ENCODE data around the gene KCNJ5. TPM values are rescaled to one million over a fixed set of nuclear protein-coding genes. Genes with fewer than 3 reads are reported as not detected.
A peak's percentile ranks its signal among the peaks of the same experiment; 100 is the strongest.

KCNJ5 gene
- total and polyA plus RNA-seq, 4 donors: 1.6 to 2.7 (median 2.4) TPM

- no peak overlapping the region for H3K27ac ChIP-seq (ENCODE audit: low read depth, low read length)
- no peaks in the 10 kb centered on the region for H3K36me3 ChIP-seq (ENCODE audit: control insufficient read depth, insufficient read depth, low read length)
- H3K27me3 ChIP-seq (ENCODE audit: control insufficient read depth, insufficient read depth, low read length): no peaks in the 10 kb centered on the region
- H3K4me3 ChIP-seq (ENCODE audit: low read depth, low read length): no peak overlapping the region
- H3K4me1 ChIP-seq (ENCODE audit: control insufficient read depth, insufficient read depth, low read length): peaks cover 5% of the 10 kb centered on the region
- H3K9me3 ChIP-seq (ENCODE audit: control insufficient read depth, insufficient read depth, low read length): no peaks in the 10 kb centered on the region
- 67% methylated on average over 6 of the region's 7 CpGs for WGBS (ENCODE audit: insufficient coverage)
- peak in 1 of 6 donors; percentile 64 for DNase-seq (ENCODE audit: low read depth in 4 of 6, low spot score in 6 of 6)
Observed at GRCh38 chr11:128854841-128855240, 36.3 kb upstream of the KCNJ5 start.

- H3K27ac ChIP-seq (ENCODE audit: low read depth, low read length): no peak overlapping the region
- 89% methylated on average over 5 of the region's 6 CpGs for WGBS (ENCODE audit: insufficient coverage)
- DNase-seq (ENCODE audit: low read depth in 4 of 6, low spot score in 6 of 6): no peak
Observed at GRCh38 chr11:128856241-128856640, 34.9 kb upstream of the KCNJ5 start.

DNA sequence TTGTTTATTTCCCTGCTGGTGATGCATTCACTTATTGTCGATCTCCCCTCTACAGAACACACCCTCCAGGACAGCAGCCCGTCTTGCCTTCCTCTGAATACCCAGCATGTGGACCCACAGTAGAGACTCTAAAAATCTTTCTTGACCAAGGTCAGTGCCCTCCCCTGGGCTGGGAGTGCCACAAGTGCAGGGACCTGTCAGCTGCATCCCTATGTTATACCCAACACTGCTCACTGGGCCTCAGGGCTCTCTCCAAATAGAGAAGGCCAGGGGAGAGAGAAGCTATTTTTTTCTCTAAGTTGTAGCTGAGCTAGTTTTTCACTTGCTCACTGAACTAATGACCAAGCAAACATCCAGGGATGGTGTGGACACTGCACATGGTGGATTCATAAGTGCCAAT lies 33.8 kb upstream of the KCNJ5 start:
- DNase-seq (ENCODE audit: low read depth in 4 of 6, low spot score in 6 of 6): no peak
- Histone ChIP-seq H3K27me3 (ENCODE audit: control insufficient read depth, insufficient read depth, low read length) (no peaks in the 10 kb centered on the region), H3K27ac (ENCODE audit: low read depth, low read length) (no peak overlapping the region), H3K36me3 (ENCODE audit: control insufficient read depth, insufficient read depth, low read length) (no peaks in the 10 kb centered on the region), H3K4me3 (ENCODE audit: low read depth, low read length) (no peak overlapping the region), H3K9me3 (ENCODE audit: control insufficient read depth, insufficient read depth, low read length) (no peaks in the 10 kb centered on the region), H3K4me1 (ENCODE audit: control insufficient read depth, insufficient read depth, low read length) (peaks cover 12% of the 10 kb centered on the region)
- WGBS (ENCODE audit: insufficient coverage): 86% methylated on average over 2 of the region's 2 CpGs

More at GRCh38 chr11:128856241-128856640, 34.9 kb upstream of the KCNJ5 start:
- Histone ChIP-seq H3K9me3 (ENCODE audit: control insufficient read depth, insufficient read depth, low read length) (no peaks in the 10 kb centered on the region), H3K4me1 (ENCODE audit: control insufficient read depth, insufficient read depth, low read length) (peaks cover 12% of the 10 kb centered on the region), H3K36me3 (ENCODE audit: control insufficient read depth, insufficient read depth, low read length) (no peaks in the 10 kb centered on the region), H3K27me3 (ENCODE audit: control insufficient read depth, insufficient read depth, low read length) (no peaks in the 10 kb centered on the region), H3K4me3 (ENCODE audit: low read depth, low read length) (no peak overlapping the region)

GRCh38 chr11:128859563-128860441 lies 31.4 kb upstream of the KCNJ5 start:
- no peaks in the 10 kb centered on the region for H3K27me3 ChIP-seq (ENCODE audit: control insufficient read depth, insufficient read depth, low read length)
- H3K9me3 ChIP-seq (ENCODE audit: control insufficient read depth, insufficient read depth, low read length): no peaks in the 10 kb centered on the region
- no peak overlapping the region for H3K27ac ChIP-seq (ENCODE audit: low read depth, low read length)
- H3K4me3 ChIP-seq (ENCODE audit: low read depth, low read length): no peak overlapping the region
- DNase-seq (ENCODE audit: low read depth in 4 of 6, low spot score in 6 of 6): peak in 3 of 6 donors; percentile 22 to 53 (median 52)
- WGBS (ENCODE audit: insufficient coverage): 32% methylated on average over 31 of the region's 33 CpGs
- H3K4me1 ChIP-seq (ENCODE audit: control insufficient read depth, insufficient read depth, low read length): peaks cover 12% of the 10 kb centered on the region
- H3K36me3 ChIP-seq (ENCODE audit: control insufficient read depth, insufficient read depth, low read length): no peaks in the 10 kb centered on the region

DNA sequence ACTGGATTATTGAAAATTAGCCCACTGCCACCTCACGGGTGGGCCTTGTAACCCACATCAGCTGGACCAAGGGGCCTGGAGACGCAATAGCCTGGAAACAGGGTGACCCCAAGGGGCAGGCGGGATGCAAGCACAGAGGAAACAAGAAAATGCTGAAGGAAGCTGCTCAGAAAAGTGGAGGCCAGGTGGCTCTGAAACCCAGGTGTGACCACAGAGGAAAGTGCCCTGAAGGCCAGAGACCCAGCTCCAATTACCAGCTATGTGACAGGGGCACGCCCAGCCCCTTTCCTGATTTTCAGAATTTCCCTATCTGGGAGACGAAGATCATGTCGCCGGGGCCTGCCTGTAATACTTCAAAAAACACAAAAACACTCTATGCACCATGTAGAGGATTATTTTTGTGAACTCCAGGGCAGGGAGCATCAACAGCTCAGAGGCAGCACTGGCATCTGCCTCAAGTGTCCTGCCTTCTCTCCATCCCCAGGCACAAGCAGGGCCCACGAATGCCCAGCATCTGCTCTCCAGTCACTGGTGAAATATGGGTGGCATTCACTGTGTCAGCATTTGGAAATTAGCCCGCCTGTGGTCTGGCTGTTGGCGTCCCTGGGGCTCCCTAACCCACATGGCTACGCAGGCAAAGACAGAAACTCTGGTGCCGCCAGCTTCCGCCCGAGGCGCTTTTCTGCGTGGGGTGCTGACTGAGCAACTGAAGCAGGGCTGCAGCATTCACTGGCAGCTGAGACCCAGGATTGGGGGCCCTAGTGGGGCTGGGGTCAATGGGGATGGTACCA lies 30.4 kb upstream of the KCNJ5 start:
- H3K4me3 ChIP-seq (ENCODE audit: low read depth, low read length): no peak overlapping the region
- peak in 1 of 6 donors; percentile 32 for DNase-seq (ENCODE audit: low read depth in 4 of 6, low spot score in 6 of 6)
- no peaks in the 10 kb centered on the region for H3K27me3 ChIP-seq (ENCODE audit: control insufficient read depth, insufficient read depth, low read length)

GRCh38 chr11:128862406-128862805 lies 28.8 kb upstream of the KCNJ5 start:
- no peaks in the 10 kb centered on the region for H3K36me3 ChIP-seq (ENCODE audit: control insufficient read depth, insufficient read depth, low read length)
- H3K9me3 ChIP-seq (ENCODE audit: control insufficient read depth, insufficient read depth, low read length): no peaks in the 10 kb centered on the region
- peaks cover 12% of the 10 kb centered on the region for H3K4me1 ChIP-seq (ENCODE audit: control insufficient read depth, insufficient read depth, low read length)
- H3K27me3 ChIP-seq (ENCODE audit: control insufficient read depth, insufficient read depth, low read length): no peaks in the 10 kb centered on the region
- H3K4me3 ChIP-seq (ENCODE audit: low read depth, low read length): no peak overlapping the region
- 88% methylated on average over 4 of the region's 9 CpGs for WGBS (ENCODE audit: insufficient coverage)
- DNase-seq (ENCODE audit: low read depth in 4 of 6, low spot score in 6 of 6): no peak
- no peak overlapping the region for H3K27ac ChIP-seq (ENCODE audit: low read depth, low read length)

More for the DNA sequence above, 30.4 kb upstream of the KCNJ5 start:
- no peaks in the 10 kb centered on the region for H3K36me3 ChIP-seq (ENCODE audit: control insufficient read depth, insufficient read depth, low read length)
- H3K9me3 ChIP-seq (ENCODE audit: control insufficient read depth, insufficient read depth, low read length): no peaks in the 10 kb centered on the region
- WGBS (ENCODE audit: insufficient coverage): 71% methylated on average over 12 of the region's 16 CpGs
- no peak overlapping the region for H3K27ac ChIP-seq (ENCODE audit: low read depth, low read length)
- H3K4me1 ChIP-seq (ENCODE audit: control insufficient read depth, insufficient read depth, low read length): peaks cover 12% of the 10 kb centered on the region

DNA sequence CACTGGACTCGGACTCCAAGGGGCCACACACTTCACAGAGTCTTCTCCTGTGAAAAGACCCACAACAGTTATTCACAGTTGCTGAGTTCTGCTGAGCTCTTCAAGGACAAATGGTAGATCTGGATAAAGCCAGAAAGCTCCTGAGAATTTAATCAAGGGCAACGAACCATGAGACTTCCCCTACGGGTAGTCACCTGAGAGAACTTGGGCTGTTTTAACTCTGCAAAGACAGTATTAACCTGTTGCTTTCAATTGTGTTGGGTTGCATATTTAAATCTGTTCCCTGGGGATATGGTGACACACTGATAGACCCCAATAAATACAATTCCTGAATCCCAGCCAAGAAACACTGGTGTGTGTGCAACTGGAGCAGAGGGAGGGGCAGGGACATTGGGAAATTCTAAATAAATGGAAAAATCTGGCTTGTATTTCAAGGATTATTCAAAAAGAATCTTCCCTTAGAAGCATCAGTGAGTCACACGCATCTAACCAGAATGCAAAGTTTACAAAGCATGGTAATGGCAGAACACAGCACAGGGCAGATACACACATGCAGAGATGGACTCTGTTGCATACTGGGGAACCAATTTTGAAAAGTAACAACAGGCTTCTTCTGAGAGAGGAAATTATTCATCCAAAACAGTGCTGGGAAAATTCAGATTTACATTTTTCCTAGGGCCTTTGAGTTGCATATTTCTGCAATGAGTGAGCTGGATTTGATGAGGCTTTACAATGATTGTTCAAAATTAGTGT lies 28.1 kb upstream of the KCNJ5 start:
- H3K9me3 ChIP-seq (ENCODE audit: control insufficient read depth, insufficient read depth, low read length): no peaks in the 10 kb centered on the region
- no peak for DNase-seq (ENCODE audit: low read depth in 4 of 6, low spot score in 6 of 6)
- H3K36me3 ChIP-seq (ENCODE audit: control insufficient read depth, insufficient read depth, low read length): no peaks in the 10 kb centered on the region
- no peak overlapping the region for H3K4me3 ChIP-seq (ENCODE audit: low read depth, low read length)
- no peak overlapping the region for H3K27ac ChIP-seq (ENCODE audit: low read depth, low read length)
- WGBS (ENCODE audit: insufficient coverage): 74% methylated on average over 3 of the region's 4 CpGs
- no peaks in the 10 kb centered on the region for H3K27me3 ChIP-seq (ENCODE audit: control insufficient read depth, insufficient read depth, low read length)
- H3K4me1 ChIP-seq (ENCODE audit: control insufficient read depth, insufficient read depth, low read length): peaks cover 12% of the 10 kb centered on the region

DNA sequence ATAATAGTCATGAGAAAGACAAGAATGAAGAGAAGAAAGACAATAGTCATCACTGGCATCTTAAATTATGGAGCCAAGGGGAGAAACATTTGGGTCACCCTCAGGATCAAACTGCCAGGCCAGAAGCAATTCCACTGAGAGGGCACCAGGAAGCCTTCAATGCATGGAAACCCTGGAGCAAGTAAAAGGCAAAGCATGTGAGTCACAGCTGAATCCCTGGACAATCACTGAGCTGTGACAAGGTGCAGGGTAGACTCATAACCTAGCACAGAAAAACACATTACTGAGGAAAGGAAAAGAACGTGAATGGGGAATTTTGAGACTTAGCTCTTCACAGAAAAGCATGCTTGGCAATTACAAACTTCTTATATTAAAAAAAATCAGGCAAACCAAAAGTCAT lies 25.7 kb upstream of the KCNJ5 start:
- Histone ChIP-seq H3K4me1 (ENCODE audit: control insufficient read depth, insufficient read depth, low read length) (peaks cover 5% of the 10 kb centered on the region), H3K27ac (ENCODE audit: low read depth, low read length) (no peak overlapping the region), H3K9me3 (ENCODE audit: control insufficient read depth, insufficient read depth, low read length) (no peaks in the 10 kb centered on the region), H3K27me3 (ENCODE audit: control insufficient read depth, insufficient read depth, low read length) (no peaks in the 10 kb centered on the region), H3K4me3 (ENCODE audit: low read depth, low read length) (no peak overlapping the region), H3K36me3 (ENCODE audit: control insufficient read depth, insufficient read depth, low read length) (no peaks in the 10 kb centered on the region)
- no CpG with 5 or more reads among the region's 1 CpG for WGBS (ENCODE audit: insufficient coverage)
- no peak for DNase-seq (ENCODE audit: low read depth in 4 of 6, low spot score in 6 of 6)

DNA sequence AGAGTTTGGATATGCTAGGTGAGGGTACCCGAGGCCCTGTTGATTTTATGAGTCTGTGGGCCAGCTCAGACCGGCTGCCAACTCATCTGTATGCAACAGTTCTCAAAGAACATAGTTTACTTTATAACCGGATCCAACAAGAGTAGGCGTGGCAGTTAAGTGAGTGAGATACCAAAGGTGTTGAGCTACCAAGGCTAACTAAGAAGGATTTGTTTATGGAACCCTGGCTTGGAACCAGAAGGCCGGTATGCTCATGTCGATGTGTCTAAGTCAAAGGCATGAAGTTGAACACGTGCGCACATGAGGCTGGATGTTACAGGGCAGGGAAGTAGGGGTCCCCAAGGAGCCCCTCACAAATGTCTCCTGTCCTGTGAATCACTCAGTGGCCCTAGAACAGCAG lies 23.9 kb upstream of the KCNJ5 start, which contains the start of gene KCNJ1:
TSS of gene KCNJ1 (minus strand) at position 20 of the 400 bp plus-strand sequence. CDS start 27,053 bp downstream, outside the sequence.
- Histone ChIP-seq H3K27me3 (ENCODE audit: control insufficient read depth, insufficient read depth, low read length) (no peaks in the 10 kb centered on the region), H3K9me3 (ENCODE audit: control insufficient read depth, insufficient read depth, low read length) (no peaks in the 10 kb centered on the region), H3K4me3 (ENCODE audit: low read depth, low read length) (no peak within 1 kb of the TSS), H3K4me1 (ENCODE audit: control insufficient read depth, insufficient read depth, low read length) (peaks cover 10% of the 10 kb centered on the region), H3K36me3 (ENCODE audit: control insufficient read depth, insufficient read depth, low read length) (no peaks in the 10 kb centered on the region), H3K27ac (ENCODE audit: low read depth, low read length) (no peak within 1 kb of the TSS)
- WGBS (ENCODE audit: insufficient coverage): 96% methylated on average over 4 of the region's 8 CpGs
- DNase-seq (ENCODE audit: low read depth in 4 of 6, low spot score in 6 of 6): no peak

All from spinal cord (tissue), 10 donors.